WI38 (cell line): Measurements from ENCODE around the gene RSU1.

ENCODE experiments used
- H3K4me3 ChIP-seq: 2 replicates; pipeline ENCODE4 v1.5.1; 2011; ENCODE audit warnings: low read depth, mild to moderate bottlenecking, control low read depth, low read length
- TF ChIP-seq, protein P1 (sequence below): IDR thresholded peaks from 2 replicates; pipeline ENCODE4 v1.5.1; 2012; ENCODE audit warnings: low read depth, mild to moderate bottlenecking, control low read depth, low read length

Gene RSU1

DNA sequence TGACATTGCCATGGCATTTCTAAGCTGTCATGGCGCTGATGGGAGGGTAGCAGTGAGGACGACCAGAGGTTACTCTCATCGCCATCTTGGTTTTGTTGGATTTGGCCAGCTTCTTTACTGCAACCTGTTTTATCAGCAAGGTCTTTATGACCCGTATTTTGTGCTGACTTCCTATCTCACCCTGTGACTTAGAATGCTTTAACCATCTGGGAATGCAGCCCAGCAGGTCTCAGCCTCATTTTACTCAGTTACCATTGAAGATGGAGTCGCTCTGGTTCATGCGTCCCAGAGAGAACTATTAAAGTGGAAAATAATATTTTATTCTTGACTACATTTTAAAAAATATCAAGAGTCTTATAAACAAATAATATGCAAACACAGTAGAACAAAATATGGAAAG is 131.7 kb downstream of the RSU1 start:
- TF ChIP-seq, protein P1, sequence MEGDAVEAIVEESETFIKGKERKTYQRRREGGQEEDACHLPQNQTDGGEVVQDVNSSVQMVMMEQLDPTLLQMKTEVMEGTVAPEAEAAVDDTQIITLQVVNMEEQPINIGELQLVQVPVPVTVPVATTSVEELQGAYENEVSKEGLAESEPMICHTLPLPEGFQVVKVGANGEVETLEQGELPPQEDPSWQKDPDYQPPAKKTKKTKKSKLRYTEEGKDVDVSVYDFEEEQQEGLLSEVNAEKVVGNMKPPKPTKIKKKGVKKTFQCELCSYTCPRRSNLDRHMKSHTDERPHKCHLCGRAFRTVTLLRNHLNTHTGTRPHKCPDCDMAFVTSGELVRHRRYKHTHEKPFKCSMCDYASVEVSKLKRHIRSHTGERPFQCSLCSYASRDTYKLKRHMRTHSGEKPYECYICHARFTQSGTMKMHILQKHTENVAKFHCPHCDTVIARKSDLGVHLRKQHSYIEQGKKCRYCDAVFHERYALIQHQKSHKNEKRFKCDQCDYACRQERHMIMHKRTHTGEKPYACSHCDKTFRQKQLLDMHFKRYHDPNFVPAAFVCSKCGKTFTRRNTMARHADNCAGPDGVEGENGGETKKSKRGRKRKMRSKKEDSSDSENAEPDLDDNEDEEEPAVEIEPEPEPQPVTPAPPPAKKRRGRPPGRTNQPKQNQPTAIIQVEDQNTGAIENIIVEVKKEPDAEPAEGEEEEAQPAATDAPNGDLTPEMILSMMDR = no peak

DNA sequence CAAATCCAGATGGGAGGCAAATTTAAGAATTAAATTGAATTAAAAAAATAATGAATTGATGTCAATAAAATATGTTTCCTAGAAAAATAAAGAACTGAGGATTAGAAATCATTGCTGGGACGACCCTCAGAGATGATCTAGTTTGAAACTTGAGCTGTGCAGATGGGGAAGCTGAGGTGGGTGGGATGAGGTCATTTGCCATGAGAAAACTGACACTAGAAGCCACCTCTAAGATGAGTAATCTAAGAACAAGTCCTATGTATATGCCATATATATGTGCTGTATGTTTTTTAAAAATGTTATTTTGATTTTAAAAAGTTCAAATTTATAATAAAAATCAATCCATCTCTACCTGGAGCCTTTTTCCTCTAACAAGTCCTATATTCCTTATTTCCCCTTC is 135.7 kb downstream of the RSU1 start:
- no peak overlapping the region for H3K4me3 ChIP-seq
- TF ChIP-seq, protein P1 = no peak

More for the DNA sequence above, 131.7 kb downstream of the RSU1 start:
- no peak overlapping the region for H3K4me3 ChIP-seq

DNA sequence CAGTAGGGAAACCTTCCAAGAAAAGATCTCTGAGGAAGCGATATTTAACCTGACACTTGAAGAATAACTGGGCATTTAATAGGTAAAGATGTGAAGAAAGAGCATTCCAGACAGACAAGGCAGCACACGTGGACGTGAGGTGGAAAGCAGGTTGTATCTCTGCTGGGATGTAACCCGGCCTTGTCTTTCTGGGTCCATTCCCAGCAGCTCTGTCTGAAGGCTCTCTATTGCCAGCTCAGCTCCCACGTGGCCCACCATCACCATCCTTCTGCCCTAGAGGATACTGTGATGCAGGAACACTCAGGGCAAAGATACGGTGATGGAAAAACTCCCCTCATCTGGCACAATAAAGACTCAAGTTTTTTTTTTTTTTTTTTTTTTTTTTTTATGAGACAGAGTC is 137.7 kb downstream of the RSU1 start:
- TF ChIP-seq, protein P1 = no peak
- H3K4me3 ChIP-seq = no peak overlapping the region

DNA sequence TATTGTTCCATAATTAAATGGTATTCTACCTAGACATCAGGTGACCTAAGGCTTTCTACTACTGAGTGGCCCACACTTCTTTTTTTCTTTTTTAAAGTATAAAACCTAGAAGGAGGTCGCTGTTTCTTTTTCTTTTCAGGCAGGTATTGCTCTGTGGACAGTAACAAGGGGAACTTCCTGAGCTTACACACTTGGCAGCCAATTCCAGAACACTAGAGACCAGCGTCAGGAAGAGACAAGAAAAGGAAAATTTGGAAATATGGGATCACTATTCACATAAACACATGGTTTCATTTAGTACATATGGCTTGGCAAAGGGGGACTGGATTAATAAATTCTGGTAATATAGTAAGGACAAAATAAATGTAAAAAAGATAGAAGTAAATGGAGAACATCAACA is 141.9 kb downstream of the RSU1 start:
- no peak overlapping the region for H3K4me3 ChIP-seq
- TF ChIP-seq, protein P1 = no peak

DNA sequence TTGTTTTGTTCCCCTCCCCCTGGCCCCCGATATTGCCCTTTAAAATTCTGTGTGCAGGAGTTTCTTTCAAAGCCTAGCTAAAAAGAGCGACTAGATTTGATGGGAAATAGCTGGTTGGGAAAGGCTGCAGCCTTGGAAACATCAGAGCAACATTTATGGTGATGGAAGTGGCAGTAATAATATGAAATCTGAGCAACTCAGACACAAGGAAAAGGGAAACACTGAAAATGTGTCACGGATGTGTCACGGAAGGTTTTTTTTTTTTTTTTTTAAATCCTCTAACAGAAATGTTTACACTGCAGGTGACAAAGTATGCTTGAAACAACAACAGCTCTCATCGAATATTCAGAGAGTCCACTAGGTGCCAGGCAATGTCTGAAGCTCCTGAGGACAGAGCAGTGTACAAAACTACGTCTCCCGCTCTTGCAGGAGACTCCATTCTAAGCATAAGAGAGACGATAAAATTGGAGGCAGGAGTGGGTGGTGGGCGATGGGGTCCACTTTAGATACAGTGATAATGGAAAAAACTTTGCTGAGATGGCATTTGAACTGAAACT is 143.0 kb downstream of the RSU1 start:
- TF ChIP-seq, protein P1 = no peak
- no peak overlapping the region for H3K4me3 ChIP-seq

DNA sequence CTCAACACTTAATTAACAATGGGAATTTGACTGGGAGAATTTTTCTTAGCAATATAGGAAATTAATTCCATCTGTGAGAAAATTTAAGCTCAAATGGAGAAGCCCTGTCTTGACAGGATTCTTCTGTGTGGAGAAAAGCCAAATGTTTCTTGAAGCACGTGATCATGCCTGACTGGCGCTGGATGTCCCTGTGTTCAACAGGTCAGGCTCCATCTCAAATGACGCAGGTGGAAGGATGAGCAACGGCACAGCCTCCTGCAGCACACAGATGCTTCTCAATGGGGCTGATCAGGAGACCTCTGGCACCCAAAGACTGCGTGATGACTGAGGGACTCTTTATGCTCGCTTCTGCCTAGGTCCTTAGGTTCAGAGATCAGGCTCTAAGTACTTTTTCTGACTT is 143.8 kb downstream of the RSU1 start:
- TF ChIP-seq, protein P1 = no peak
- H3K4me3 ChIP-seq = no peak overlapping the region

DNA sequence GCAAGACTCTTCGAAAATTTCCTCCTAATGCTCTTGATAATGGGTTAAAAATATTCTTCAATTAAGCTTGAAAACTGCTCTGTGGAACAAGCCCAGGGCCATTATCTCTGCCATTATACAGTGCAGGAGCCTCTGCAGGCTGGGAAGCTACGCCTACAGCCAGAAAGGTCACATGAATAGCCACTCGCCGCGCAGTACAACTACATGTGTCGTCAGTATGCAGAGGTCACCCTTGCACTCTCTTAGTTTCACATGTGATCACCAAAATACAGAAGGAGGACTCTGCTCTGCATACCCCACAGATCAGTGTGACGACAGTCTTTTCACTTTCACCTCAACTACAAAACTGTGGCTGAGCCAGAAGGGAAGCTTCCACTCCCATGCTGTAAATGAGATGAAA is 153.8 kb downstream of the RSU1 start:
- TF ChIP-seq, protein P1 = no peak
- no peak overlapping the region for H3K4me3 ChIP-seq
